HepG2 (cell line): ENCODE results near the gene RAPSN. TPM values are rescaled to one million over a fixed set of nuclear protein-coding genes. Genes with fewer than 3 reads are reported as not detected.

ENCODE experiments used
- ATF1 ChIP-seq: IDR thresholded peaks from 2 replicates; pipeline ENCODE4 v1.6.1; 2016; ENCODE audit warnings: mild to moderate bottlenecking, control low read depth
- HCFC1 ChIP-seq: fragments of 150-350 bp; IDR thresholded peaks from 2 replicates; pipeline ENCODE4 v1.6.1; 2014; ENCODE audit warnings: low read depth, low read length
- HNRNPK ChIP-seq: fragments of 200-400 bp; formaldehyde crosslinking; IDR thresholded peaks from 2 replicates; pipeline ENCODE4 v1.6.1; 2018; ENCODE audit warnings: low read length, low read depth, moderate library complexity, mild to moderate bottlenecking; ENCODE audit not compliant: poor library complexity, severe bottlenecking
- KDM5A ChIP-seq: fragments of 200-600 bp; sonication (generic); IDR thresholded peaks from 2 replicates; pipeline ENCODE4 v1.7.0; 2018; ENCODE audit warnings: antibody characterized with exemption, mild to moderate bottlenecking, low read length, borderline replicate concordance
- MAX ChIP-seq: IDR thresholded peaks from 2 replicates; pipeline ENCODE4 v1.6.1; 2012; ENCODE audit warnings: inconsistent platforms
- MED13 ChIP-seq: sonication (generic); formaldehyde crosslinking; IDR thresholded peaks from 2 replicates; pipeline ENCODE4 v1.5.0; 2020; ENCODE audit warnings: missing genetic modification reagents
- NR2C2 ChIP-seq: sonication (generic); formaldehyde crosslinking; IDR thresholded peaks from 2 replicates; pipeline ENCODE4 v1.4.0; 2020; ENCODE audit warnings: missing genetic modification reagents, mild to moderate bottlenecking, moderate library complexity, borderline replicate concordance
- NR2F6 ChIP-seq, 2 experiments: IDR thresholded peaks; 2 replicates each; pipeline ENCODE4 v1.6.1; 2016; ENCODE audit warnings: antibody characterized with exemption in 1 of 2, mild to moderate bottlenecking in 1 of 2
- PTBP1 ChIP-seq: fragments of 200-400 bp; formaldehyde crosslinking; IDR thresholded peaks from 2 replicates; pipeline ENCODE4 v1.6.1; 2018; ENCODE audit warnings: low read length, low read depth; ENCODE audit not compliant: poor library complexity, severe bottlenecking
- RBM22 ChIP-seq: fragments of 200-400 bp; formaldehyde crosslinking; optimal IDR thresholded peaks from 2 replicates; pipeline ENCODE3; 2017; ENCODE audit warnings: mild to moderate bottlenecking, low read length, moderate library complexity
- SRSF1 ChIP-seq: fragments of 200-400 bp; formaldehyde crosslinking; optimal IDR thresholded peaks from 2 replicates; pipeline ENCODE3; 2017; ENCODE audit warnings: mild to moderate bottlenecking, low read depth, low read length, moderate library complexity
- TBP ChIP-seq: sonication (generic); formaldehyde crosslinking; IDR thresholded peaks from 2 replicates; pipeline ENCODE4 v1.5.0; 2020; ENCODE audit warnings: missing genetic modification reagents
- USF2 ChIP-seq, 2 experiments: sonication (generic) in 1 of 2; formaldehyde crosslinking in 1 of 2; IDR thresholded peaks; 2 replicates each; pipeline versions ENCODE4 v1.5.1 to v1.6.1; 2011 to 2020; ENCODE audit warnings: borderline replicate concordance in 1 of 2, low read depth in 1 of 2, low read length in 1 of 2, mild to moderate bottlenecking in 1 of 2, missing genetic modification reagents in 1 of 2, moderate library complexity in 1 of 2
- ZNF138 ChIP-seq: sonication (generic); formaldehyde crosslinking; IDR thresholded peaks from 2 replicates; pipeline ENCODE4 v1.5.0; 2020; ENCODE audit warnings: mild to moderate bottlenecking, low read depth, missing genetic modification reagents
- ZNF331 ChIP-seq: sonication (generic); formaldehyde crosslinking; IDR thresholded peaks from 2 replicates; pipeline ENCODE4 v1.4.0; 2020; ENCODE audit warnings: missing genetic modification reagents
- ZNF510 ChIP-seq: sonication (generic); formaldehyde crosslinking; IDR thresholded peaks from 2 replicates; pipeline ENCODE4 v1.4.0; 2020; ENCODE audit warnings: low read depth, mild to moderate bottlenecking, missing genetic modification reagents
- polyA plus RNA-seq, 8 experiments: library from polyadenylated mRNA; depleted of rRNA in 3 of 8; stranded (reverse) in 7 of 8; unstranded in 1 of 8; fragments of >200 nt; fragmentation: Illumina TruSeq in 4 of 8; extraction: Trizol in 4 of 8; gene quantifications; 2 replicates each; pipeline versions ENCODE4 v1.2.1 to v1.2.3, GENCODE V29; 2011 to 2016; ENCODE audit warnings: low read depth in 4 of 8, missing spikeins in 1 of 8, mixed read lengths in 1 of 8; ENCODE audit not compliant: insufficient read depth in 1 of 8
- total RNA-seq, 5 experiments: library from RNA; depleted of rRNA; stranded (reverse); fragments of >200 nt; fragmentation: Illumina TruSeq; extraction: Trizol; gene quantifications; 2 replicates each; pipeline ENCODE4 v1.2.3, GENCODE V29; 2016; ENCODE audit warnings: low read depth in 1 of 5
- TF ChIP-seq, protein P1 (sequence below): sonication (generic); formaldehyde crosslinking; IDR thresholded peaks from 2 replicates; pipeline ENCODE4 v1.4.0; 2020; ENCODE audit warnings: mild to moderate bottlenecking, missing genetic modification reagents
- TF ChIP-seq, protein P2 (sequence below): sonication (generic); formaldehyde crosslinking; IDR thresholded peaks from 2 replicates; pipeline ENCODE4 v1.4.0; 2020; ENCODE audit warnings: missing genetic modification reagents, borderline replicate concordance

Gene RAPSN
- total and polyA plus RNA-seq, 2 of the 13 experiments (the other 11 are each of a cell fraction or from before 2014, with no cell fraction given), result 0.15 to 1.2 TPM

DNA sequence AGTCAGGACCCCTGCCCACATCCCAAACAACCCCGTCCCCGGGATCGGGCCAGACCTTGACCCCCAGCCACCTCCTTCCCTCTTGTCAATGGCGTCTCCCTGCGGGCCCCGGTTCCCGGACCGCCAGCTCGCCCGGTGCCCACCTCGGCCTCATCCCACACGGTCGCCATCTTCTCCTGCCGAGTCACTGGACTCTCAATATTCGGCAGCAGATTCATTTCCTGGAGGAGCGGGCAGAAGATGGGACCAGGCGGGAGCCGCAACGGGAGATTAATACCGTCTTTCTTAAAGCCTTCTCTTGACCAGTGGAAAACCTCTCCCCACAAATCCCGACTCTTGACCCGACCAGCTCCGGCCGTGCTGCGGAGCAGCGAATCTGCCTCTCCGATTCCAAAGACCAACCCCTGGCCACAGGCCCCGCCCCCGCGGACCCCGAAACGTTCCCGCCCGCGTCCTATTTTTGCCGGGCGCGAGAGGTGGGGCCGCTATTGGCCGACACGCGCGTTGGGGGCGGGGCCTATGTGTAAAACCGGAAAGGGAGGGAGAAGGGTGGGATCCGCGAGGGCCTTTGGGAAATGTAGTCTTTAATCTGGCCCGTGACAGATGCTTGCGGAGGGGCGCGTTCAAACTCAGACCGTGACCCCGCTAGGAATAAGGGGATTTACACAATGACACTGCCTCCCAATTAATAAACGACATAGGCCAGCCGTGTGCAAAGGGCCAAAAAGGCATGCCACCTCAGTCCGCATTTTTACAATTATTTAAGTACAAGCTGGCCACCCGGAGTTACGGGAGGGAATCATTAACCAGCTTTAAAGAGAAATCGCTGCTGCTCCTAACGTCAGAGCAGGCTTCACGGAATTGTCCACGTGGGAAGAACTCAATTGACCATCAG is 22.6 kb downstream of the RAPSN start, which contains the start of gene PSMC3 (continued):
- peak; percentile 22; the same call in 1 of the 2 replicates for TF ChIP-seq USF2 (IDR thresholded peaks at IDR 0.05; ENCODE audit: low read depth, low read length)
- TF ChIP-seq USF2 (CRISPR knock-in tag; IDR thresholded peaks at IDR 0.05; ENCODE audit: borderline replicate concordance), result peak; percentile 29; the same call in 1 of the 2 replicates
- TF ChIP-seq, protein P1, sequence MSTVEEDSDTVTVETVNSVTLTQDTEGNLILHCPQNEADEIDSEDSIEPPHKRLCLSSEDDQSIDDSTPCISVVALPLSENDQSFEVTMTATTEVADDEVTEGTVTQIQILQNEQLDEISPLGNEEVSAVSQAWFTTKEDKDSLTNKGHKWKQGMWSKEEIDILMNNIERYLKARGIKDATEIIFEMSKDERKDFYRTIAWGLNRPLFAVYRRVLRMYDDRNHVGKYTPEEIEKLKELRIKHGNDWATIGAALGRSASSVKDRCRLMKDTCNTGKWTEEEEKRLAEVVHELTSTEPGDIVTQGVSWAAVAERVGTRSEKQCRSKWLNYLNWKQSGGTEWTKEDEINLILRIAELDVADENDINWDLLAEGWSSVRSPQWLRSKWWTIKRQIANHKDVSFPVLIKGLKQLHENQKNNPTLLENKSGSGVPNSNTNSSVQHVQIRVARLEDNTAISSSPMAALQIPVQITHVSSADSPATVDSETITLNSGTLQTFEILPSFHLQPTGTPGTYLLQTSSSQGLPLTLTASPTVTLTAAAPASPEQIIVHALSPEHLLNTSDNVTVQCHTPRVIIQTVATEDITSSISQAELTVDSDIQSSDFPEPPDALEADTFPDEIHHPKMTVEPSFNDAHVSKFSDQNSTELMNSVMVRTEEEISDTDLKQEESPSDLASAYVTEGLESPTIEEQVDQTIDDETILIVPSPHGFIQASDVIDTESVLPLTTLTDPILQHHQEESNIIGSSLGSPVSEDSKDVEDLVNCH, result no peak
- TF ChIP-seq ZNF510 (CRISPR knock-in tag), result no peak
- TF ChIP-seq HCFC1, result peak; percentile 84
- no peak for TF ChIP-seq PTBP1
- TF ChIP-seq MED13 (CRISPR knock-in tag), result 0 out of 2 replicates have a peak, but pooled peaks have one; percentile 56
- TF ChIP-seq KDM5A, result peak; percentile 99
- peak; percentile 57 for TF ChIP-seq HNRNPK
- TF ChIP-seq, protein P2, sequence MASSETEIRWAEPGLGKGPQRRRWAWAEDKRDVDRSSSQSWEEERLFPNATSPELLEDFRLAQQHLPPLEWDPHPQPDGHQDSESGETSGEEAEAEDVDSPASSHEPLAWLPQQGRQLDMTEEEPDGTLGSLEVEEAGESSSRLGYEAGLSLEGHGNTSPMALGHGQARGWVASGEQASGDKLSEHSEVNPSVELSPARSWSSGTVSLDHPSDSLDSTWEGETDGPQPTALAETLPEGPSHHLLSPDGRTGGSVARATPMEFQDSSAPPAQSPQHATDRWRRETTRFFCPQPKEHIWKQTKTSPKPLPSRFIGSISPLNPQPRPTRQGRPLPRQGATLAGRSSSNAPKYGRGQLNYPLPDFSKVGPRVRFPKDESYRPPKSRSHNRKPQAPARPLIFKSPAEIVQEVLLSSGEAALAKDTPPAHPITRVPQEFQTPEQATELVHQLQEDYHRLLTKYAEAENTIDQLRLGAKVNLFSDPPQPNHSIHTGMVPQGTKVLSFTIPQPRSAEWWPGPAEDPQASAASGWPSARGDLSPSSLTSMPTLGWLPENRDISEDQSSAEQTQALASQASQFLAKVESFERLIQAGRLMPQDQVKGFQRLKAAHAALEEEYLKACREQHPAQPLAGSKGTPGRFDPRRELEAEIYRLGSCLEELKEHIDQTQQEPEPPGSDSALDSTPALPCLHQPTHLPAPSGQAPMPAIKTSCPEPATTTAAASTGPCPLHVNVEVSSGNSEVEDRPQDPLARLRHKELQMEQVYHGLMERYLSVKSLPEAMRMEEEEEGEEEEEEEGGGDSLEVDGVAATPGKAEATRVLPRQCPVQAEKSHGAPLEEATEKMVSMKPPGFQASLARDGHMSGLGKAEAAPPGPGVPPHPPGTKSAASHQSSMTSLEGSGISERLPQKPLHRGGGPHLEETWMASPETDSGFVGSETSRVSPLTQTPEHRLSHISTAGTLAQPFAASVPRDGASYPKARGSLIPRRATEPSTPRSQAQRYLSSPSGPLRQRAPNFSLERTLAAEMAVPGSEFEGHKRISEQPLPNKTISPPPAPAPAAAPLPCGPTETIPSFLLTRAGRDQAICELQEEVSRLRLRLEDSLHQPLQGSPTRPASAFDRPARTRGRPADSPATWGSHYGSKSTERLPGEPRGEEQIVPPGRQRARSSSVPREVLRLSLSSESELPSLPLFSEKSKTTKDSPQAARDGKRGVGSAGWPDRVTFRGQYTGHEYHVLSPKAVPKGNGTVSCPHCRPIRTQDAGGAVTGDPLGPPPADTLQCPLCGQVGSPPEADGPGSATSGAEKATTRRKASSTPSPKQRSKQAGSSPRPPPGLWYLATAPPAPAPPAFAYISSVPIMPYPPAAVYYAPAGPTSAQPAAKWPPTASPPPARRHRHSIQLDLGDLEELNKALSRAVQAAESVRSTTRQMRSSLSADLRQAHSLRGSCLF (CRISPR knock-in tag), result 0 out of 2 replicates have a peak, but pooled peaks have one; percentile 67
- no peak for TF ChIP-seq TBP
- peak; percentile 55 for TF ChIP-seq SRSF1
- TF ChIP-seq MAX, result peak; percentile 65
- no peak for TF ChIP-seq RBM22
- TF ChIP-seq NR2C2 (CRISPR knock-in tag), result peak; percentile 79
- TF ChIP-seq NR2F6 (IDR thresholded peaks at IDR 0.05), result no peak
- TF ChIP-seq NR2F6 (CRISPR knock-in tag; IDR thresholded peaks at IDR 0.05), result peak; percentile 39; the same call in 1 of the 2 replicates
- TF ChIP-seq ZNF138 (CRISPR knock-in tag), result no peak
- TF ChIP-seq ATF1 (CRISPR knock-in tag), result peak; percentile 86
- TF ChIP-seq ZNF331, result no peak
